ENCODE measurements around the gene RPL22. TPM values are rescaled to one million over a fixed set of nuclear protein-coding genes. Genes with fewer than 3 reads are reported as not detected.

RPL22 gene
- total and polyA plus RNA-seq, 2 of the 8 experiments (the other 6 are each of a cell fraction or from before 2014, with no cell fraction given) = 133 to 521 TPM

DNA sequence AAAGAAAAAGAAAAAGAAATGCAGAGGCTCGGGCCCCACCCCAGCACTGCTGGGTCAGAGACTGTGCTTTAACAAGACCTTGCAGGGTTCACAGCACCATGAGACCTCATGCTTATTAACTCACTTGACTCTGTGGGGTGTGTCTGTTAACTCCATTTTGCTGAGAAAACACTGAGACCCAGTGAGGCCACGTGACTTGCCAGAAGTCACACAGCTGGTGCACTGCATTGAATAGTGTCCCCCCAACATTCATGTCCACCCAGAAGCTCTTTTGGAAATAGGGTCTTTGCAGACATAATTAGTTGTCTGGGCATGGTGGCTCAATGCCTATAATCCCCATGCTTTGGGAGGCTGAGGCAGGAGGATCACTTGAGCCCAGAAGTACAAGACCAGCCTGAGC lies 59.0 kb downstream of the RPL22 start:
- Histone ChIP-seq H3K4me1 (replicated peaks in 1 of 4; ENCODE audit: control insufficient read depth in 3 of 4, insufficient read depth in 4 of 4, low read length in 3 of 4) (peaks cover 0 to 11% (median under 1%) of the 10 kb centered on the region in 4 experiments; a peak in 2 of 7 replicates), H4K91ac (replicated peaks; ENCODE audit: insufficient read length, low read length) (no peak overlapping the region), H3K79me1 (ENCODE audit: low read depth, low read length) (no peaks in the 10 kb centered on the region), H3K27ac (ENCODE audit: low read depth, low read length) (no peak overlapping the region), H2BK12ac (ENCODE audit: low read depth, low read length) (no peak overlapping the region), H3K4me2 (ENCODE audit: insufficient read depth in 1 of 2, low read depth in 2 of 2, low read length in 2 of 2) (no peak overlapping the region), H3K18ac (ENCODE audit: extremely low read depth, low read length) (no peak overlapping the region), H3K4ac (replicated peaks; ENCODE audit: insufficient read length, low read depth, low read length) (no peak overlapping the region), H4K20me1 (replicated peaks in 1 of 2; ENCODE audit: control insufficient read depth in 1 of 2, insufficient read depth in 2 of 2, low read length in 2 of 2) (no peaks in the 10 kb centered on the region), H2AFZ (ENCODE audit: low read length) (no peak overlapping the region), H3K4me3 (ENCODE audit: extremely low read depth in 1 of 4, insufficient read depth in 2 of 4, low read depth in 3 of 4, low read length in 4 of 4) (no peak overlapping the region), H2BK15ac (ENCODE audit: low read length) (no peak overlapping the region), H3K23ac (ENCODE audit: insufficient read length) (no peak overlapping the region), H2BK120ac (replicated peaks; ENCODE audit: low read depth, low read length) (no peak overlapping the region), H2AK5ac (ENCODE audit: low read depth, low read length) (no peak overlapping the region), H3K36me3 (ENCODE audit: control insufficient read depth in 2 of 4, insufficient read depth in 4 of 4, low read length in 3 of 4) (no peaks in the 10 kb centered on the region; a peak in 1 of 8 replicates), H3K14ac (ENCODE audit: insufficient read length) (no peak overlapping the region), H3K79me2 (ENCODE audit: control insufficient read depth in 1 of 2, insufficient read depth in 2 of 2, low read length in 2 of 2) (no peaks in the 10 kb centered on the region), H3K9ac (replicated peaks in 1 of 4; ENCODE audit: extremely low read depth in 1 of 4, low read depth in 3 of 4, low read length in 3 of 4) (no peak overlapping the region), H4K8ac (ENCODE audit: extremely low read depth, insufficient read depth, low read length) (no peak overlapping the region), H3K27me3 (replicated peaks in 1 of 4; ENCODE audit: control insufficient read depth in 3 of 4, extremely low read depth in 1 of 4, insufficient read depth in 3 of 4, low read length in 3 of 4) (no peaks in the 10 kb centered on the region; a peak in 1 of 7 replicates), H2BK5ac (ENCODE audit: low read depth, low read length) (no peak overlapping the region), H4K5ac (ENCODE audit: insufficient read length, low read depth, low read length) (no peak overlapping the region), H3K56ac (replicated peaks; ENCODE audit: insufficient read length, low read depth, low read length) (no peak overlapping the region), H2BK20ac (ENCODE audit: low read length) (no peak overlapping the region), H3K23me2 (ENCODE audit: low read depth, low read length) (no peaks in the 10 kb centered on the region), H3K9me3 (ENCODE audit: insufficient read depth in 2 of 2, low read depth in 1 of 2, low read length in 1 of 2) (no peaks in the 10 kb centered on the region)
- POLR2A ChIA-PET (ENCODE audit: partially characterized antibody) = no interaction called here
- FAIRE-seq (no peak), DNase-seq (ENCODE audit: low read depth in 1 of 2, low spot score in 2 of 2) (no peak)
- TF ChIP-seq POLR2A (IDR thresholded peaks at IDR 0.05; ENCODE audit: control extremely low read depth in 1 of 2, low read depth in 2 of 2, low read length in 2 of 2) = no peak
- TF ChIP-seq ATF3 (IDR thresholded peaks at IDR 0.05; ENCODE audit: insufficient read depth, low read depth, low read length) = no peak
- no peak for TF ChIP-seq KDM1A (IDR thresholded peaks at IDR 0.05; ENCODE audit: borderline replicate concordance, low read length)
- no peak for TF ChIP-seq SP1 (IDR thresholded peaks at IDR 0.05; ENCODE audit: low read depth, low read length)
- TF ChIP-seq RFX5 (IDR thresholded peaks at IDR 0.05; ENCODE audit: borderline replicate concordance, low read depth, low read length) = no peak
- no peak for TF ChIP-seq SIN3A (conservative IDR thresholded peaks at IDR 0.05 in 1 of 2, IDR thresholded peaks at IDR 0.05 in 1 of 2; ENCODE audit: low read depth in 1 of 2, low read length in 2 of 2)
- no peak for TF ChIP-seq BACH1 (IDR thresholded peaks at IDR 0.05; ENCODE audit: low read length)
- TF ChIP-seq SIX5 (IDR thresholded peaks at IDR 0.05; ENCODE audit: low read depth, low read length) = no peak
- no peak for TF ChIP-seq RAD21 (IDR thresholded peaks at IDR 0.05 in 1 of 2, conservative IDR thresholded peaks at IDR 0.05 in 1 of 2; ENCODE audit: low read depth in 2 of 2, low read length in 2 of 2)
- TF ChIP-seq KDM4A (IDR thresholded peaks at IDR 0.05; ENCODE audit: low read depth, low read length, severe bottlenecking) = no peak
- TF ChIP-seq TCF12 (IDR thresholded peaks at IDR 0.05; ENCODE audit: low read depth, low read length) = no peak
- TF ChIP-seq EGR1 (IDR thresholded peaks at IDR 0.05; ENCODE audit: borderline replicate concordance, low read depth, low read length) = no peak
- TF ChIP-seq BCL11A (IDR thresholded peaks at IDR 0.05; ENCODE audit: low read depth in 2 of 2, low read length in 2 of 2) = no peak
- no peak for TF ChIP-seq TAF1 (IDR thresholded peaks at IDR 0.05; ENCODE audit: low read depth, low read length)
- CTCF ChIA-PET (ENCODE audit: partially characterized antibody) = interaction anchor here (1.1 to 2.8 kb wide), 12 partner anchors 8 to 87 kb away, joined by 4 to 12 read pairs (median 6); no protein-coding TSS in a partner anchor
- 82% methylated on average over 2 of the region's 2 CpGs; no CpG with 5 or more reads in 1 of the 2 experiments for WGBS, 2 experiments (ENCODE audit: extremely low coverage in 1 of 2, insufficient coverage in 1 of 2, insufficient read length in 1 of 2, insufficient replicate concordance in 2 of 2, low coverage in 1 of 2, low lambda C conversion rate in 2 of 2, missing lambda C conversion rate in 1 of 2)
